ENCODE measurements around the gene CHAC2.
"Not testable (repeated sequence)": the region's sequence is repeated elsewhere in the genome, so short reads cannot be mapped to it uniquely, and the experiment has no call there.

Gene CHAC2

DNA sequence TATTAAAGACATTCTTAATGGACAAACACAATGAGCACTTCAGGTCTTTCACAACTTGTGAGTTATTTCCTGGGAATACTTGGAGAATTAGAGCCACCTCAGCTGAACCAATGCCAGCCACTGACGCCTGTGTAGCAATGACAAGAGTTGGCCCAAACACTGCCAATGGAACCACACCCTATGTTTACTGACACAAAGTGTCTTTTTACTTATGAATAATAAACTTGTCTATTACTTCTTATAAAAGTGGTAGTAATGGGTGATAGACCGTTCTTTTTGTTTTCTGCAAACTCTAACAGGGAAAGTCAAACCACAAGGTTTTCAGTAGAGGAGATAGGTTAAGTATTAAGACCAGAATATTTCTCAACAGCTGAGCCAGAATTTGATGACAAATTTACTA, 12.5 kb upstream of the CHAC2 start:
- Mint-ChIP-seq H3K27me3 (no peaks in the 10 kb centered on the region), H3K4me3 (no peak overlapping the region)
- DNase-seq = no peak

GRCh38 chr2:53756644-53757043, 11.0 kb upstream of the CHAC2 start:
- no peak for DNase-seq
- H3K36me3 Mint-ChIP-seq (ENCODE audit: low read depth) = peaks cover 57% of the 10 kb centered on the region
- H3K27me3 Mint-ChIP-seq = no peaks in the 10 kb centered on the region
- H3K27ac Mint-ChIP-seq = peak overlapping the region; percentile 71
- H3K4me3 Mint-ChIP-seq = no peak overlapping the region
- peaks cover 16% of the 10 kb centered on the region for H3K4me1 Mint-ChIP-seq (ENCODE audit: low read depth)
- no peaks in the 10 kb centered on the region for H3K9me3 Mint-ChIP-seq

More for the DNA sequence above, 12.5 kb upstream of the CHAC2 start:
- peaks cover 29% of the 10 kb centered on the region for H3K4me1 Mint-ChIP-seq (ENCODE audit: low read depth)
- H3K9me3 Mint-ChIP-seq = no peaks in the 10 kb centered on the region
- H3K27ac Mint-ChIP-seq = no peak overlapping the region
- peaks cover 52% of the 10 kb centered on the region for H3K36me3 Mint-ChIP-seq (ENCODE audit: low read depth)

DNA sequence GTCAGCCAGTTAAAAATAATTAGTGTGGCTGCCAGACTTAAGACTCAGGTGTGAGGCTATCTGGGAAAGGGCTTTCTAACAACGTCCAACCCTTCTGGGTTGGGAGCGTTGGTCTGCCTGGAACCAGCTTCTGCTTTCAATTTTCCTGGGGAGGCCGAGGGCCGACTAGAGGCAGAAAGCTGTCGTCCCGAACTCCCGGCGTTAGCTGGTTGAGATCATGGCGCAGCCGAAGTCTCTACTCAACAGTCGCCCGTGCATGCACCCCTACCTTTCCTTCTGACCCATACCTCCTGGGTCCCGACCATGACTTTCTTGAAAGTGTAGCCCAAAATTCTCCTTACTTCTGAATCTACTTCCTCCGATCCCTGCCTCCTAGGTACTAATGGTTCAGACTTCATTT, 10.4 kb upstream of the CHAC2 start:
- Mint-ChIP-seq H3K36me3 (ENCODE audit: low read depth) (peaks cover 62% of the 10 kb centered on the region), H3K4me1 (ENCODE audit: low read depth) (peaks cover 11% of the 10 kb centered on the region)
- H3K27ac Mint-ChIP-seq, H3K27me3 Mint-ChIP-seq, DNase-seq, H3K9me3 Mint-ChIP-seq, H3K4me3 Mint-ChIP-seq: not testable (repeated sequence)

DNA sequence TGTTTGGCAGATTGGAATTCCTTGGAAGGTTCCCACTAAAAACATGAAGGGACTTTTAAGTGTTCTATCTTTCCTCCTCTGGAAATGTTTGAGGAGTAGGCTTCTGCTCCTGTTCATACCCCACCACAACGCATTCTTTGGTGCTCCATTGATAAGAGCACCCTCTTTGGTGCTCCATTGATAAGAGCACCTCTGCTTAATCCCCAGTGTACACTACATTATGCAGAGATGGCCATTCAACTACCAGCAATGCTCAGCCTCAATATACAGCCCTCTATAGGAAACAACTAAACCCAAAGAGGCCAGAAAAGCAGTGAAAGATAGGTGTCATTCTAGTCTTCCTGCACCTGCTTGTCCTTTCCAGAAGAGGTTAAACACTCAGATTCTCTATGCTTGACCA, 1.8 kb upstream of the CHAC2 start:
- Mint-ChIP-seq H3K9me3 (no peaks in the 10 kb centered on the region), H3K4me3 (no peak overlapping the region), H3K27ac (no peak overlapping the region), H3K4me1 (ENCODE audit: low read depth) (peaks cover 31% of the 10 kb centered on the region), H3K27me3 (no peaks in the 10 kb centered on the region), H3K36me3 (ENCODE audit: low read depth) (peaks cover 68% of the 10 kb centered on the region)
- no peak for DNase-seq

- peaks cover 36% of the 10 kb centered on the region for H3K4me1 Mint-ChIP-seq (ENCODE audit: low read depth)
- DNase-seq = no peak
- peak overlapping the region; percentile 96 for H3K4me3 Mint-ChIP-seq
- peak overlapping the region; percentile 97 for H3K27ac Mint-ChIP-seq
- no peaks in the 10 kb centered on the region for H3K27me3 Mint-ChIP-seq
- peaks cover 64% of the 10 kb centered on the region for H3K36me3 Mint-ChIP-seq (ENCODE audit: low read depth)
- H3K9me3 Mint-ChIP-seq = no peaks in the 10 kb centered on the region
Observed at GRCh38 chr2:53768242-53768542, 588 bp downstream of the CHAC2 start.

- H3K9me3 Mint-ChIP-seq = no peaks in the 10 kb centered on the region
- H3K27ac Mint-ChIP-seq = peak overlapping the region; percentile 97
- peaks cover 62% of the 10 kb centered on the region for H3K36me3 Mint-ChIP-seq (ENCODE audit: low read depth)
- H3K27me3 Mint-ChIP-seq = no peaks in the 10 kb centered on the region
- peak overlapping the region; percentile 96 for H3K4me3 Mint-ChIP-seq
- H3K4me1 Mint-ChIP-seq (ENCODE audit: low read depth) = peaks cover 41% of the 10 kb centered on the region
- no peak for DNase-seq
Observed at GRCh38 chr2:53769318-53769945, 1.8 kb downstream of the CHAC2 start.

DNA sequence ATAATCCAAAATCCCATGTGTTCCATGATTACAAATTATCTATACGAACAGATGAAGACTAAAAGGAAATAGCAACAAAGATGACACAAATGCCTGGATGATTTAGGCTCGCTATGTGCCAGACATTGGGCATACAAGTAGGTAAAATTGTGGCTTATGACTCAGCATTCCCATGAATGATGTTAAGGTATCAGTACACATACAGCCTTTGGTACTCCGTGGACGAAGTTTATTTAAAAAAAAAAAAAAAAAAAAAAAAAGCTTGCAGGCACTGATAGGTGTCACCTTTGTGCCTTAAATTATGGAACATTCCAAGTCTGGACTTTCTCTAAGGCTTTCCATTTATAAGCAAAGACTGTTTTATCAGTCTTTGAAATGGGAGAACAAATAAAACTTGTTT, 2.7 kb downstream of the CHAC2 start:
- Mint-ChIP-seq H3K4me1 (ENCODE audit: low read depth) (peaks cover 41% of the 10 kb centered on the region), H3K36me3 (ENCODE audit: low read depth) (peaks cover 61% of the 10 kb centered on the region), H3K27me3 (no peaks in the 10 kb centered on the region), H3K9me3 (no peaks in the 10 kb centered on the region), H3K4me3 (peak overlapping the region; percentile 96), H3K27ac (peak overlapping the region; percentile 97)
- no peak for DNase-seq

DNA sequence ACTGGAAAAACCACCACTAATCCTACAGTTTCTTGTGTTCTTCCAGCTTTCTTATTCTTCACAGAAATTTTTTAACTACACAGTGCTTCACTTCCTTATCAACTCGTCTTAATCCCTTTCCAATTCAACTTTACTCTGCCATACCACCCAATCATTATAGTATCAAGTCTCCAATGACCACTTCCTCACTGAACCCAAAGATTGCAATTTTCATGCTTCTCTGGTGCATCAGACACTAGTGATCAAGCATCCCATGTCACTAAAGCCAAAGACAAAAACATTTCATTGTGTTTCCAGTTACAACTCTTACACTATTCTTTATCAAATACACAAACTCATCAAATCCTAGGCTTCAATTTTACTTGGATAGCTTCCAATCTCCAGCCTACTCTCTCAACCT, 9.5 kb downstream of the CHAC2 start:
- no peak for DNase-seq
- H3K27ac Mint-ChIP-seq = peak overlapping the region; percentile 79

DNA sequence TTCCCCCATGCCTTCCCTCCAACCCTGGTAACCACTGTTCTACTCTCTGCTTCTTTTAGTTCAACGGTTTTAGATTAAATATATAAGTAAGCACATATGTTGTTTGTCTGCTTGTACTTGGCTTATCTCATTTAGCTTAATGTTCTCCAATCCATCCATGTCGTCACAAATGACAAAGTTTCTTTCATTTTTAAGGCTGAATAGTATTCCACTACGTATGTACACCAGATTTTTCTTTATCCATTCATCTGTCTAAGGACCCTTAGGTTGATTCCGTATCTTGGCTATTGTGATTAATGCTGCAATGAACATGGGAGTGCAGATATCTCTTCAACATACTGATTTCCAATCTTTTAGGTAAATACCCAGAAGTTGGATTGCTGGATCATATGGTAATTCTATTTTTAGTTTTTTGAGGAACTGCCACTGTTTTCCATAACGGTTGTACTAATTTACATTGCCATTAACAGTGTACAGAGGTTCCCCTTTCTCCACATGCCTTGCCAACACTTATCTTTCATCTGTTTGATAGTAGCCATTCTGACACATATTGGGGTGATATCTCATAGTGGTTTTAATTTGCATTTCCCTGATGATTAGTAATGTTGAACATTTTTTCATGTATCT, 11.0 kb downstream of the CHAC2 start:
- Mint-ChIP-seq H3K9me3 (no peaks in the 10 kb centered on the region), H3K27me3 (no peaks in the 10 kb centered on the region), H3K36me3 (ENCODE audit: low read depth) (peaks cover 83% of the 10 kb centered on the region), H3K4me1 (ENCODE audit: low read depth) (peaks cover 36% of the 10 kb centered on the region), H3K27ac (no peak overlapping the region), H3K4me3 (no peak overlapping the region)
- no peak for DNase-seq

More for the DNA sequence above, 9.5 kb downstream of the CHAC2 start:
- Mint-ChIP-seq H3K36me3 (ENCODE audit: low read depth) (peaks cover 80% of the 10 kb centered on the region), H3K4me1 (ENCODE audit: low read depth) (peaks cover 34% of the 10 kb centered on the region), H3K9me3 (no peaks in the 10 kb centered on the region), H3K4me3 (no peak overlapping the region), H3K27me3 (no peaks in the 10 kb centered on the region)

- H3K27ac Mint-ChIP-seq = peak overlapping the region; percentile 5
- H3K4me3 Mint-ChIP-seq = no peak overlapping the region
- peaks cover 45% of the 10 kb centered on the region for H3K4me1 Mint-ChIP-seq (ENCODE audit: low read depth)
- peaks cover 76% of the 10 kb centered on the region for H3K36me3 Mint-ChIP-seq (ENCODE audit: low read depth)
- no peak for DNase-seq
- no peaks in the 10 kb centered on the region for H3K27me3 Mint-ChIP-seq
- no peaks in the 10 kb centered on the region for H3K9me3 Mint-ChIP-seq
Observed at GRCh38 chr2:53780056-53780455, 12.5 kb downstream of the CHAC2 start.

DNA sequence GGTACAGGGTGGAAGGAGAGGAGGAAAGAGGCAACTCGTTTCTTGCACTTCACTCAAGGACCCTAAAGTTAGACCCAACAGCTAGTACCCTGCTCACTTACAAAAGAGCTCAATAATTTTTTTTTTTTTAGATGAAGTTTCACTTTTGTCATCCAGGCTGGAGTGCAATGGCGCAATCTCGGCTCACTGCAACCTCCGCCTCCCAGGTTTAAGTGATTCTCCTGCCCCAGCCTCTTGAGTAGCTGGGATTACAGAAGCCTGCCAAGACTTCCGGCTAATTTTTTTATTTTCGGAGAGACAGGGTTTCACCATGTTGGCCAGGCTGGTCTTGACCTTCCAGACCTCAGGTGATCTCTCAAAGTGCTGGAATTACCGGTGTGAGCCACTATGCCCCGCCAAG, 15.1 kb downstream of the CHAC2 start:
- Mint-ChIP-seq H3K27ac (no peak overlapping the region), H3K27me3 (no peaks in the 10 kb centered on the region), H3K36me3 (ENCODE audit: low read depth) (peaks cover 70% of the 10 kb centered on the region), H3K9me3 (no peaks in the 10 kb centered on the region), H3K4me1 (ENCODE audit: low read depth) (peaks cover 42% of the 10 kb centered on the region), H3K4me3 (no peak overlapping the region)
- DNase-seq = no peak

DNA sequence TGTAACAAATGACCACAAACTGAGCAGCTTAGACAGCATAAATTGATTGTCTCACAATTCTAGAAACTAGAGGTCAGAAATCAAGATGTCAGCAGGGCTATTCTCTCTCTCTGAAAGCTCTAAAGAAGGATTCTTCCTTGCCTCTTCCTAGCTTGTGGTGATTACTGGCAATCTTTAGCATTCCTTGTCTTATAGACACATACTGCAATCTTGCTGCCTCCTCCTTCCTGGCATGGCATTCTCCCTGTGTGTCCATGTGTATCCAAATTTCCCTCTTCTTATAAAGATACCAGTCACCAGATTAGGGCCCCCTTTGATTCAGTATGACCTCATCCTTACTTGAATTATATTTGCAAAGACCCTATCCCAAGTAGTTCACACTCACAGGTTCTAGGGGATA, 16.8 kb downstream of the CHAC2 start:
- peak overlapping the region; percentile 62 for H3K27ac Mint-ChIP-seq
- H3K4me1 Mint-ChIP-seq (ENCODE audit: low read depth) = peaks cover 47% of the 10 kb centered on the region

DNA sequence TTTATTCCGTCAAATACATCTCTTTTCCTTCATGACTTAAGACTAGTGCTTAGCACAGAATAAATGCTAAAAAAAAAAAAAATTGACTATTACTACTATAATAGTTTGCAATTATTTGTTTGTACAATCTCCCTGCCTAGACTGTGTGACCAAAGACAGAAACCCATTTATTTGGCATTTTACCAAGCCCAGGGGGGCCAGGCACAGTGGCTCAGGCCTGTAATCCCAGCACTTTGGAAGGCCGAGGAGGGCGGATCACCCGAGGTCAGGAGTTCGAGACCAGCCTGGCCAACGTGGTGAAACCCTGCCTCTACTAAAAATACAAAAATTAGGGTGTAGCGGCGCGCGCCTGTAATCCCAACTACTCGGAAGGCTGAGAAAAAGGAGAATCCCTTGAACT, 17.8 kb downstream of the CHAC2 start:
- H3K27ac Mint-ChIP-seq = peak overlapping the region; percentile 62
- DNase-seq = no peak

More for the DNA sequence above, 16.8 kb downstream of the CHAC2 start:
- Mint-ChIP-seq H3K9me3 (no peaks in the 10 kb centered on the region), H3K4me3 (peak overlapping the region; percentile 87), H3K36me3 (ENCODE audit: low read depth) (peaks cover 64% of the 10 kb centered on the region), H3K27me3 (no peaks in the 10 kb centered on the region)
- no peak for DNase-seq

DNA sequence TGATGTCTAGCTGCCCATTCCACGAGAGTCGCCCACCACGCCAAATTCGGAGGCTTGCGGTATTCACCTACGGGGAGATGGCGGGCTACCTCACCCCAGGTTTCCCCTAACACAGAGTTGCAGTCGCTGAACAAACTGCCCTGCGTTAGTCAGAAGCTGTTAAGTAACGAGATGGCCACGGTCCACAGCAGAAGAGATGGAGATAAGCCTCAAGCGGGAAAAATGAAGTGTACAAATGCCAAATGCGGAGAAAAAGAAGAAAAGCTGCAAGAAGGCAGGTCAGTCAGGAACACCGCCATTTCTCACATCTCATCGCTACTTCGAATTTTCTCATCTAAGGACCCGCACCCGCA, 18.7 kb downstream of the CHAC2 start:
- no peaks in the 10 kb centered on the region for H3K9me3 Mint-ChIP-seq
- H3K36me3 Mint-ChIP-seq (ENCODE audit: low read depth) = peaks cover 53% of the 10 kb centered on the region
- H3K27me3 Mint-ChIP-seq = no peaks in the 10 kb centered on the region
- H3K4me1 Mint-ChIP-seq (ENCODE audit: low read depth) = peaks cover 51% of the 10 kb centered on the region
- DNase-seq = peak; percentile 48
- peak overlapping the region; percentile 90 for H3K27ac Mint-ChIP-seq
- peak overlapping the region; percentile 87 for H3K4me3 Mint-ChIP-seq

More for the DNA sequence above, 17.8 kb downstream of the CHAC2 start:
- no peaks in the 10 kb centered on the region for H3K27me3 Mint-ChIP-seq
- no peaks in the 10 kb centered on the region for H3K9me3 Mint-ChIP-seq
- H3K36me3 Mint-ChIP-seq (ENCODE audit: low read depth) = peaks cover 55% of the 10 kb centered on the region
- H3K4me1 Mint-ChIP-seq (ENCODE audit: low read depth) = peaks cover 45% of the 10 kb centered on the region
- peak overlapping the region; percentile 87 for H3K4me3 Mint-ChIP-seq

GRCh38 chr2:53786705-53787613, 19.4 kb downstream of the CHAC2 start, which contains the start of the genes ASB3 and ERLEC1:
Gene ASB3 (minus strand): TSS chr2:53786953. CDS start chr2:53765572, 21,381 bp downstream.
Gene ERLEC1 (plus strand): TSS chr2:53787044. CDS start chr2:53787211, 167 bp downstream.
- peak within 1 kb of the TSS; percentile 90 for H3K27ac Mint-ChIP-seq
- no peaks in the 10 kb centered on the region for H3K27me3 Mint-ChIP-seq
- peaks cover 47% of the 10 kb centered on the region for H3K36me3 Mint-ChIP-seq (ENCODE audit: low read depth)
- no peaks in the 10 kb centered on the region for H3K9me3 Mint-ChIP-seq
- peaks cover 51% of the 10 kb centered on the region for H3K4me1 Mint-ChIP-seq (ENCODE audit: low read depth)
- peak; percentile 88 for DNase-seq
- H3K4me3 Mint-ChIP-seq = peak within 1 kb of the TSS; percentile 87
